Hepatocyte (in vitro differentiated cells): ENCODE data around the gene DPP10. TPM values are rescaled to one million over a fixed set of nuclear protein-coding genes. Genes with fewer than 3 reads are reported as not detected.

ENCODE experiments used
- DNase-seq: peaks from one replicate; pipeline ENCODE4 v3.0.0-alpha.2; 2016; ENCODE audit warnings: low spot score
- H2AFZ ChIP-seq: fragments of 200-600 bp; sonication (generic); 2 replicates; pipeline ENCODE4 v1.6.0; 2016; ENCODE audit warnings: antibody characterized with exemption, mild to moderate bottlenecking
- H3K27ac ChIP-seq: fragments of 200-600 bp; sonication (generic); 2 replicates; pipeline ENCODE4 v1.5.1; 2016; ENCODE audit warnings: mild to moderate bottlenecking
- H3K27me3 ChIP-seq: fragments of 200-600 bp; sonication (generic); 2 replicates; pipeline ENCODE4 v1.6.1; 2016
- H3K36me3 ChIP-seq: fragments of 200-600 bp; sonication (generic); replicated peaks from 2 replicates; pipeline ENCODE4 v1.5.1; 2016; ENCODE audit warnings: low read depth; ENCODE audit not compliant: insufficient read depth
- H3K4me1 ChIP-seq: fragments of 200-600 bp; sonication (generic); 2 replicates; pipeline ENCODE4 v1.5.1; 2016; ENCODE audit warnings: mild to moderate bottlenecking, moderate library complexity; ENCODE audit not compliant: insufficient read depth
- H3K4me2 ChIP-seq: fragments of 200-600 bp; sonication (generic); 2 replicates; pipeline ENCODE4 v1.6.0; 2016
- H3K4me3 ChIP-seq: fragments of 200-600 bp; sonication (generic); 2 replicates; pipeline ENCODE4 v1.5.1; 2016; ENCODE audit warnings: mild to moderate bottlenecking
- H3K79me2 ChIP-seq: fragments of 200-600 bp; sonication (generic); 2 replicates; pipeline ENCODE4 v1.6.0; 2017; ENCODE audit warnings: mild to moderate bottlenecking
- H3K9me2 ChIP-seq: fragments of 200-600 bp; sonication (generic); replicated peaks from 2 replicates; pipeline ENCODE4 v1.6.0; 2017; ENCODE audit warnings: mild to moderate bottlenecking; ENCODE audit not compliant: insufficient read depth
- H3K9me3 ChIP-seq: fragments of 200-600 bp; sonication (generic); 2 replicates; pipeline ENCODE4 v1.5.1; 2016; ENCODE audit warnings: low read depth, mild to moderate bottlenecking
- H4K20me1 ChIP-seq: fragments of 200-600 bp; sonication (generic); 2 replicates; pipeline ENCODE4 v1.6.0; 2016; ENCODE audit warnings: mild to moderate bottlenecking; ENCODE audit not compliant: insufficient read depth, poor library complexity, severe bottlenecking
- EZH2 ChIP-seq: fragments of 200-600 bp; sonication (generic); IDR thresholded peaks from 2 replicates; pipeline ENCODE4 v1.6.1; 2016; ENCODE audit warnings: antibody characterized with exemption, mild to moderate bottlenecking, borderline replicate concordance
- EZH2phosphoT487 ChIP-seq: fragments of 200-600 bp; sonication (generic); IDR thresholded peaks from one replicate; pipeline ENCODE4 v1.6.1; 2018; ENCODE audit warnings: antibody characterized with exemption, mild to moderate bottlenecking, low read depth, moderate library complexity; ENCODE audit not compliant: unreplicated experiment, severe bottlenecking
- WGBS: methylation state at CpG from one replicate; pipeline ENCODE4 v1.1.6; 2016; ENCODE audit warnings: low lambda C conversion rate; ENCODE audit errors: missing lambda C conversion rate; 5-methylcytosine and 5-hydroxymethylcytosine counted together
- polyA plus RNA-seq: library from polyadenylated mRNA; unstranded; fragments of >200 nt; fragmentation: Nextera tagmentation; extraction: Ambion mirVana; gene quantifications from 2 replicates; pipeline ENCODE4 v1.2.1, GENCODE V29; 2016
- total RNA-seq: library from RNA; depleted of rRNA; stranded (reverse); fragments of >200 nt; gene quantifications from 2 replicates; pipeline ENCODE4 v1.2.3, GENCODE V29; 2014
- TF ChIP-seq, protein P1 (sequence below): fragments of 200-600 bp; sonication (generic); IDR thresholded peaks from 2 replicates; pipeline ENCODE4 v1.5.1; 2016; ENCODE audit warnings: antibody characterized with exemption, mild to moderate bottlenecking; ENCODE audit not compliant: poor library complexity

Gene DPP10
- total and polyA plus RNA-seq, 2 experiments from 2014 or later, result 5.0 to 15.7 TPM

DNA sequence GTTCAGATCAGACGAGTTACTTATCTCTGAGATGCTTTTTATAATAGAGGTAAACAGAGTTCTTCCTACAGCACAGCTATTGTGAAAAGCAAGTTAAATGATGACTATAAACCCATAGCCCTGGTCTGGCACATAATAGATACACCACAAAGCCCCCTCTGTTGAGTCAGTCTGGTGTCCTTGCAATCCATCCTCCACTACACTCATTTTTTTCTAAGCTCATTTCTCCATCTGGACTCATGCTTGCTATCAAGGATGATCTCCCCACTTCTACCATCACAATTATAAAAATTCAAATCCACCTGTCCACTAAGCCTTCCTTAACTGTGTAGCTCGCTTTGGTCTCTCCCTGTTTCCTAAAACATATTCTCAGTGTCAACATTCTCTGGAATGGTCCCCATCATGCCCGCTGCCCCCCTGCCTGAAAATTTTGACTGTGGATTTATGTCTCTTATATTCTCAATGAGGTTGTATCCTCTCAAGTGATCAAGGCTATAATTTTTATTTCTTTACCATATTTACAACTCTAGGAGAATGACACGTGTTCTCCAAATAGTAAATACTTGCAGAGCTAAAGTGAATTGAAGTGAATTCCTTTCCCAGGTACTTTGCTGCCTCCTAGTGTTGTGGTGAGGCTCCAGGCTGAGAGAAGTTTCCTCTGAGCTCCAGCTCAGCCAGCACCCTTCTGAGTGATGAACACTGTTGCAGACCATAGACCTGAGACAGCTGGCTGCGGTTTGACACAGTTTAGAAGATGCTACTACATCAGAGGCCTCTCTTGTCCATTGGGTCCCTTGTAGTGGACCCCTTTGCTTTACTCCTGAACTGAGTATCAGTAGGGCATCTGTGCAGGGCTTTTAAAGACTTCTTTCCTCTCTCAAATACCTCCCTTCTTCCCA lies 108.7 kb downstream of the DPP10 start:
- Histone ChIP-seq H4K20me1 (no peaks in the 10 kb centered on the region), H3K9me3 (no peaks in the 10 kb centered on the region), H3K4me1 (peaks cover 13% of the 10 kb centered on the region), H3K27ac (peak overlapping the region; percentile 44), H3K4me3 (no peak overlapping the region), H2AFZ (no peak overlapping the region), H3K4me2 (no peak overlapping the region), H3K79me2 (no peaks in the 10 kb centered on the region), H3K9me2 (no peaks in the 10 kb centered on the region), H3K27me3 (peaks cover 9% of the 10 kb centered on the region), H3K36me3 (no peaks in the 10 kb centered on the region)
- peak; percentile 79 for DNase-seq
- TF ChIP-seq, protein P1, sequence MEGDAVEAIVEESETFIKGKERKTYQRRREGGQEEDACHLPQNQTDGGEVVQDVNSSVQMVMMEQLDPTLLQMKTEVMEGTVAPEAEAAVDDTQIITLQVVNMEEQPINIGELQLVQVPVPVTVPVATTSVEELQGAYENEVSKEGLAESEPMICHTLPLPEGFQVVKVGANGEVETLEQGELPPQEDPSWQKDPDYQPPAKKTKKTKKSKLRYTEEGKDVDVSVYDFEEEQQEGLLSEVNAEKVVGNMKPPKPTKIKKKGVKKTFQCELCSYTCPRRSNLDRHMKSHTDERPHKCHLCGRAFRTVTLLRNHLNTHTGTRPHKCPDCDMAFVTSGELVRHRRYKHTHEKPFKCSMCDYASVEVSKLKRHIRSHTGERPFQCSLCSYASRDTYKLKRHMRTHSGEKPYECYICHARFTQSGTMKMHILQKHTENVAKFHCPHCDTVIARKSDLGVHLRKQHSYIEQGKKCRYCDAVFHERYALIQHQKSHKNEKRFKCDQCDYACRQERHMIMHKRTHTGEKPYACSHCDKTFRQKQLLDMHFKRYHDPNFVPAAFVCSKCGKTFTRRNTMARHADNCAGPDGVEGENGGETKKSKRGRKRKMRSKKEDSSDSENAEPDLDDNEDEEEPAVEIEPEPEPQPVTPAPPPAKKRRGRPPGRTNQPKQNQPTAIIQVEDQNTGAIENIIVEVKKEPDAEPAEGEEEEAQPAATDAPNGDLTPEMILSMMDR, result peak; percentile 88
- TF ChIP-seq EZH2, result no peak
- 51% methylated on average over 5 of the region's 5 CpGs for WGBS

DNA sequence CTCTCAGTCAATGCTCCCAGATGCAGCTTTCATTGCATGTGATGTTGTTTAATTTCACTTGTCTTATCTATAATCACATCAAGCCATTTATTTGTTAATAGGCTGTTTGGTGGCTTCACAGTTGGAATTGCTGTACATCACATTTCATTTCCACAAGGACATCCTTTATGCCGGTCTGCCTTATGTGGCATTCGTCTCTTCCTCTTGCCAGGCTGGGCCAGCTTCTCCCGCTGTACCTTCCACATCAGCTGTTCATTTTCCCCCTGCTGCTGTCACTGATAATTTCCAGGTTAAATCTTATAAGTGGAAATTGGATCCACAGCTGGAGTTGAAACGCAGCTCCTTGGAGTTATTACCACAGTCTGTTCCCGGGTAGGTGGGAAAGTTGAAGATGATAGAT lies 110.6 kb downstream of the DPP10 start:
- no peak for DNase-seq
- TF ChIP-seq EZH2 (no peak), EZH2phosphoT487 (no peak)
- TF ChIP-seq, protein P1, result no peak
- Histone ChIP-seq H3K9me3 (no peaks in the 10 kb centered on the region), H3K79me2 (no peaks in the 10 kb centered on the region), H3K27ac (no peak overlapping the region), H4K20me1 (no peaks in the 10 kb centered on the region), H3K4me3 (no peak overlapping the region), H3K9me2 (no peaks in the 10 kb centered on the region), H3K36me3 (no peaks in the 10 kb centered on the region), H3K4me2 (no peak overlapping the region), H3K4me1 (peaks cover 7% of the 10 kb centered on the region), H2AFZ (no peak overlapping the region), H3K27me3 (peaks cover 9% of the 10 kb centered on the region)
- WGBS, result 68% methylated on average over 5 of the region's 5 CpGs

DNA sequence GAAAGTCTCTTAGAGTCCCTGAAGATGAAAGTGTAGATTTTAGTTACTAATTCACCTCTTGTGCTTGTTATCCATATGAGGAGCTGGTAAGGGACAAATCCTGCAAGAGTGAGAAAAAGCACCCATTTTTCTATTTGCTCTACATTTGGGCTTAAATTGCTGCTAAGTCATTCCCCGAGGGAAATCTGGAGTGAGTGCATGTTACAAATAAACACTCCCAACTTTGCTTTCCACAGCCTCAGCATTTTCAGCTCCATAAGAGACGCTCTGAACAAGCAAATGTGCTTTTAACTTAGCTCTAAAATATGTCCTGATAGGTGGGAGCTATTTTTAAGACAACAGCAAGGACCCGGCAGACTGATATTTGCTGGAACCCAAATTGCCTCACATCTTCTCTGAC lies 126.7 kb downstream of the DPP10 start:
- peaks cover 14% of the 10 kb centered on the region for H3K27me3 ChIP-seq
- H4K20me1 ChIP-seq, result no peaks in the 10 kb centered on the region
- H3K4me1 ChIP-seq, result no peaks in the 10 kb centered on the region
- H2AFZ ChIP-seq, result no peak overlapping the region
- H3K27ac ChIP-seq, result no peak overlapping the region
- TF ChIP-seq EZH2phosphoT487 (no peak), EZH2 (no peak)
- TF ChIP-seq, protein P1, result no peak
- H3K9me2 ChIP-seq, result no peaks in the 10 kb centered on the region
- no peaks in the 10 kb centered on the region for H3K79me2 ChIP-seq
- no peak for DNase-seq
- H3K36me3 ChIP-seq, result no peaks in the 10 kb centered on the region
- H3K9me3 ChIP-seq, result no peaks in the 10 kb centered on the region
- 48% methylated on average over 3 of the region's 3 CpGs for WGBS
- no peak overlapping the region for H3K4me2 ChIP-seq
- H3K4me3 ChIP-seq, result no peak overlapping the region

DNA sequence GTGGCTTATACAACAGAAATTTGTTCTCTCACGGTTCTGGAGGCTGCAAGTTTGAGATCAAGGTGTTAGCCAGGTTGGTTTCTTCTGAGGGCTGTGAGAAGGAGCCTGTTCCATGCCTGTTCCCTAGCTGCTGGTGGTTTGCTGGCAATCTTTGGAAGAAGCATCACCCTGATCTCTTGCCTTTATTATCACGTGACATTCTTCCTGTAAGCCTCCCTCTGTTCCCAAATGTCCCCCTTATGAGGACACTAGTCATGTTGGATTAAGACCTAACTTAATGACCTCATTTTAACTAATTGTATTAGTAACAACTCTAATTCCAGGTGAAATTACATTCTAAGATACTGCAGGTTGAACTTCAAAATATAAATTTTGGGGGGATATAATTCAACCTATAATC lies 135.2 kb downstream of the DPP10 start:
- H3K9me3 ChIP-seq, result no peaks in the 10 kb centered on the region
- H3K4me3 ChIP-seq, result no peak overlapping the region
- H3K4me2 ChIP-seq, result no peak overlapping the region
- peaks cover 21% of the 10 kb centered on the region for H3K27me3 ChIP-seq
- no peak overlapping the region for H3K27ac ChIP-seq
- no peaks in the 10 kb centered on the region for H4K20me1 ChIP-seq
- H3K79me2 ChIP-seq, result no peaks in the 10 kb centered on the region
- H3K36me3 ChIP-seq, result no peaks in the 10 kb centered on the region
- WGBS, result 85% methylated on average over 2 of the region's 2 CpGs
- no peak overlapping the region for H2AFZ ChIP-seq
- TF ChIP-seq, protein P1, result no peak
- no peak for TF ChIP-seq EZH2
- TF ChIP-seq EZH2phosphoT487, result no peak
- H3K4me1 ChIP-seq, result no peaks in the 10 kb centered on the region
- DNase-seq, result no peak
- H3K9me2 ChIP-seq, result no peaks in the 10 kb centered on the region
